Head of caudate nucleus (tissue), 42 donors: ENCODE measurements around the gene TSPAN13.
"Not testable (repeated sequence)": the region's sequence is repeated elsewhere in the genome, so short reads cannot be mapped to it uniquely, and the experiment has no call there.

Experiments used
- DNase-seq, 42 donors: peaks; one replicate each; pipeline versions ENCODE4 v3.0.0 to v3.0.0-alpha.2; 2020 to 2021; ENCODE audit warnings: mixed read lengths in 7 of 42
- intact Hi-C: fragments of 100-400 bp; cut with DNase I; formaldehyde crosslinking; loops from one replicate; pipeline ENCODE4 v1.15.0; 2022

The TSPAN13 gene

DNA sequence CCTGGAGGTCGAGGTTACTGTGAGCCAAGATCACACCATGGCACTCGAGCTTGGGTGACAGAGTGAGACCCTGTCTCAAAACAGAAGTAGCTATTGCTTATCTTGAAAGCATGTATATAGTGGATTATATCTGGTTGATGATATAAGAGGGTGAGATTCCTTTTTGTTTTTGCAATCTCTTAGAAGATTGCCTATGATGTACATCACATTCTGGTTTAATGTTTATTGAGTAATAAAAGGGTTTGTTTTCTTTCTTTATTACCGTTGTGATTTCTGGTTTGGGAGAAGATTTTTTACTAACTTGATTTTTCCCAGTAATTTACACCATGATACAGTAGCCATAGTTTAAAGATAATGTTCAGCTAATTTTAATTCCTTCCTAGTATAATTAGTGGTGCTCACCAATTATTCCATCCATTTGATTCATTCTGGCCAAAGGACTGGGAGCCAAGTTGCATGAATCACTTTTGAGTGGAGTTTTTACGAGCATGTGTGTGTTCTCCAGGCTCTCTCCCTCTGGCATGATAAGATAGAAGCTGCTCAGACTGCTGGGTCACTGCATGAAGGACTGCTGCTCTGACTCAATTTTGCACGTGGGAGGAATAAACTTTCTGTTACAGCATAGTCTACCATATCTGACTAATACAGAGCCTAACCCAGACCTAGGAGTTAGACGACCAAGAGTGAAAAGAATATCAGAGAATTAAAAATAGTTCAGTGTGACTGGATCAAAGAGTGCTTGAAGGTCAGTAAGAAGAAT is 13.5 kb upstream of the TSPAN13 start:
- intact Hi-C loops, result no loop called here
- DNase-seq, result no peak

DNA sequence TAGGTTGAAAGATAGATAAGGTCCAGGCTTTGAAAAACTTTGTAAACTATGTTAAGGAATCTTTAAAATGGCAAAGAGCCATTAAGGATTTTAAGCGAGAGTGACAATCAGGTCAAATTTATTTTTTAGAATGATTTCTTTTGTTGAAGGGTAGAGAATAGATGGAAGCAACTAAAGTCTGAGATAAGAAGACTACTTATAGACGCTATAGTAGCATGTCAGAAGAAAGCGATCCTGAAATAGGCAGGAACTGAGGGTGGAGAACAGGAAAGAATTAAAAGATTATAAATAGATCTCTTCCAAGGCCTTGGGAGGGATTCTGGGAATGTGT is 13.0 kb upstream of the TSPAN13 start:
- DNase-seq, result no peak
- intact Hi-C loops, result no loop called here

DNA sequence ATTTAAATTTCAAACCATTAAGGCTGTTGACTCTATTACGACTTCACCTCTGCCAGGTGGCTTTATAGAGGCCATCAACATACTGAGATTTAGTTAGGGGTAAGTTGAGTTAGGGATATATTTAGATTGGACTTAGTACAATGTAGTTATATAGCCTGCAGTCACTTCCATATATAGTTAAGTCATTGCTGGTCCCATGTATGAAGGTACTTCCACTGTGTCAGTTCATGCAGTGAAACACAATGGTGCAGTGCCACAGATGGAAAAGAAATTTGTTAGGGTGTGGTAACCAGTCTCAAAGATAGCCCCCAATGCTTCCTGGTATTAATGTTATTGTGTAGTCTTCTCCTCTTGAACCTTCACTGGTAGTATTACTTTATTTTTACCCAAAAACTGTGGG is 12.6 kb upstream of the TSPAN13 start:
- intact Hi-C loops, result no loop called here
- DNase-seq, result no peak

DNA sequence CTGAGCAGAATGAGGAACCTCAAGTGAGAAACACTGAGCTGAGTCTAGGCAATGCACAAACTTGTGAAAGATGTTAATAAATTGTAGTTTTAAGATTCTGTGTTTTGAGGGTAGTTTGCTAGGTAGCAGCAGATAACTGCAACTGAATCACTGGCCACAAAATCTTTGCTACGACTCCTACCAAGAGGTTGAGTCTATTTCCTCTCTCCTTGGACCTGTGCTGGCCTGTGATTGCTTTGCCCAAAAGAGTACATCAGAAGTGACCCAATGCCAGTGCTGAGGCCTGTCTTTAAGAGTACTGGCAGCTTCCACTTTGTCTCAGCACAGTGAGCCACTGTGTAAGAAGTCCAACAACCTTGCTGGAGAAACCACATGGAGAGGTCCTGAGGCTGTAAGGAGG is 11.9 kb upstream of the TSPAN13 start:
- DNase-seq, result no peak
- intact Hi-C loops, result no loop called here

DNA sequence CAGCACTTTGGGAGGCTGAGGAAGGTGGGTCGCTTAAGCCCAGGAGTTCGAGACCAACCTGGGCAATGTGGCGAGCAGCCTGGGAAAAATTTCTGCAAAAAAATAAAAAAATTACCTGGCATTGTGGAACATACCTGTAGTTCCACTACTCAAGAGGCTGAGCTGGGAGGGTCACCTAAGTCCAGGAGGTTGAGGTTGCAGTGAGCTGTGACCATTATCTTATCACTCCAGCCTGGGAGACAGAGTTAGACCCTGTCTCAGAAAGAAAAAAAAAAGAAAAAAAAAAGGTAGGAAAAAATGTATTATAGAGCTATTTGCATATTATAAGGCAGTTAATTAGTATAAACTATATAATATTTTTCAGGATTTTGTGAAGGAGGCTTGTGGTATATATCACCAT is 11.0 kb upstream of the TSPAN13 start:
- intact Hi-C loops, result no loop called here

DNA sequence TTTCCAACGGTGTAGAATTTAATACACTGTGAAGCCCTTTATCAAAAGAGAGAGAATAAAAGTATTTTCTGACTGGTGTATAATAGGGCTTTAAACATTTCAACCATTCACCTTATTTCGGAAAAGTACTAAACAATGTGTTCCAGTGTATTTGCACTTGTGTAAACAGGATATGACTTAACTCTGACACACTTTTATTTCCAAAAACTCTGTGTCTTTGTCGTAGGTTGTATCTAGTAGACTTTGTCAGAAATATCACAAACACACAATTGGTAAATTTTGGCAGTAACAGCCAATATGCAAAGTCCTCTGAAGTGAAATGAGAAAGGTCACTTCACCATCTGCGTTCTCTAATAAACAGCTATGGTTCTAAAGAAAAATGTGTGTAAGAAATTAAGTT is 10.3 kb upstream of the TSPAN13 start:
- DNase-seq, result no peak
- intact Hi-C loops, result no loop called here

More for the DNA sequence above, 11.0 kb upstream of the TSPAN13 start:
- no peak for DNase-seq

DNA sequence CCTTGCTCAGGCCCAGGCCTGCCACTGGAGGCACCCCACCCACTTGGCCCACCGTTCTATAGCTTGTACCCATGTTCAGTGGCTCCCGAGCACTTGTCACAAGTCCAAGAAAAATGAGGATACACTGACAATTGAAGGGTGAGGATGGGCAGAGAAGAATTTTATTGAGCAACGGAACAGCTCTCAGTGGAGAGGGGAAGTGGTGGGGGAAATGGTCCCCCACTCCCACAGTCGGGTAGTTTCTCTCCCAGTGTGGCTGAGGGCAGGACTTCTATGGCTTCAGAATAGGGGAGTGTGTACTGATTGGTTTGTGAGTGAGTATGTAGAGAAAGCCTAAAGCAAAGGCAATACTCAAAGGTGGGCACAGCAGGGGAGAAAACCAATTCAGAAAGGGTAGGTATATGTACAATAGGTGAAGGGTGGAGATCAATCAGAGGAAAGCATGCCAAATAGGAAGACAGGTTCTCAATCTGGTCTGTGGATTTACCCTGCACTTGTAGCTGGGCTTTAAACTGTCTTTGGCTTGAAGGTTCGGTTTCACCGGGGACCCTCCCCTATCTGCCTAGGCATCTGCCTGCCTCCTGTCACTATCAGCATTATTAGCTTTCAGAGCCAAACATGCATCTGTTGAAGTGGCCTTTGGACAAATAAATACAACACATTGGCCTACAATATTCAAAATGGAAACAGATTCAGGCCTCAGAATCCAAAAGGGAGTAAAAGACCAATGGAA is 8.9 kb upstream of the TSPAN13 start:
- intact Hi-C loops, result no loop called here
- DNase-seq, result no peak

DNA sequence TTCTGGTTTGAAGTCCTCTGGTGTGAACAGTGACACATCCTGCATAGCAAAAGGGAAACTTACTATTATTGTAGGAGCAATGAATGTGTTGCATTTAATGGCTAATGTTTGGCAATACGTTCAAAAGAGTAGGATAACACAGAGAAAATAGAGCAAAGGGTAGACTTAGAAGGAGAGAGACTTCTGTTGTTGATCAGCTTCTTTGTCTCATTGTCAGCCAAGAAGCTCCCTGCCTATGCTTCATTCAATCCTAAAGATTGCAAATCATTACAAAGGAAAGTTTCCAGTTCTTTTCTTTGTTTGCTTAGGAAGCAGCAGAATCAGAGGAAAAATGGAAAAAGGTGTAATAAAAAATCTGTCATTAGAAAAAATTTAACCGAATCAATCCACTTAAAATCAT is 7.9 kb upstream of the TSPAN13 start:
- intact Hi-C loops, result no loop called here
- no peak for DNase-seq

DNA sequence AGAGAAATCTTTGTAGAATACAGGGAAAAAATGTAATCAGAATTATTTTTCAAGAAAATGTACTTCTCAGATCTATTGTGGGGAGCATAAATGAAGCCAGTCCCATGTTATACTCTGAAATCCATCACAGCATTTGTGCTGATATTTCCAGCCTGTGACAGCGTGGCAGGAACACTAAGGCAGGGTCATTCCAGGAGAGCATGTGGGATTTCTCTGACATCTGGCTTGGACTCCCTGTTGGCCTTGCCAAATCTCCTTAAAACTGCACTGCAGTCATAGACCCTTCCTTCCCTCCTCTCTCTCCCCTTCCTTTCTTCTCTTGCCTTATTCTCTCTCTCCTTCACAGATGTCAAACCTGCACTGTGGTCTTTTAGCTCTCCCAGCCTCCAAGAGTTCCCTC is 6.5 kb upstream of the TSPAN13 start:
- intact Hi-C loops, result no loop called here
- DNase-seq, result no peak

DNA sequence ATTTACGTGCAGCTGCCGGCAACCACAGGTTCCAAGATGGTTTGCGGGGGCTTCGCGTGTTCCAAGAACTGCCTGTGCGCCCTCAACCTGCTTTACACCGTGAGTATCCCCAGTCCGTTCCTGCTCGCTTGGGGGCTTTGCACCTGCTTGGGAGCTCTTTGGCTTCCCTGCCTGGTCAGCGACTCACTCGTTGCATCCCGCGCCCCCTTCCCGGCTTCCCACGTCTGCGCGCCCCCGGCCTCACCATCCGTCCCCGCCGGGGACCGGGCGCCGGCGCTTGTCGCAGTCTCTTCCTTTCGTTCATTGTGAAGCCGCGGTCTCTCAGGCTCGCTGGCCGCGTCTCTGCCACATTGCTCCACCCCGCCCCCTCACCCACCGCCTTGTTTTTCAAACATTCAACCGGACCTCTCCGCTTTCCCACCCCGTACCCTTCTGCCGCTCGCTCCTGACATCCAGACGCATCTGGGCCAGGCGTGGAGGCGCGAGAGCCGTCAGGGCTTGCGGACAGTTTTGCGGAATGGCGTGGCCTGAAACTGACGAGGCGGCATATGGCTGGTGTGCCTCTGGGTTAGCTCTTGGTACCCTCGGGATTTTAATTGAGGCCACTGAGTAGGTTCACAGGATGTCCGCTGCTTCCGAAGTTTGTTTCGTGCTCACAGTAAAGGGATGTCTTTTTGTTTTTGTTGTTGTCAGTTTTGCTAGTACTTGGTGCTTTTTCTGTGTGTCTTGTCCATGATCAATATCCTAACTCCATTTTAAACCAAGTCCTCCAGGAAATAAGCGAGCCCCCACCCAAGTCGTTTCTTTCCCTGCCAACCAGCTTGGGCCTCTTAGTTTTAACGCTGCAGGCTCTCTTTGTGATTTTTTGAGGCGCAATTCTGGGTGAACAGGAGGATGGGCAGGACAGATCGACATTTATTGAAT is 639 bp downstream of the TSPAN13 start:
- DNase-seq, result peak in 39 of 42 donors; percentile 11 to 63 (median 35)
- intact Hi-C loops, result no loop called here

DNA sequence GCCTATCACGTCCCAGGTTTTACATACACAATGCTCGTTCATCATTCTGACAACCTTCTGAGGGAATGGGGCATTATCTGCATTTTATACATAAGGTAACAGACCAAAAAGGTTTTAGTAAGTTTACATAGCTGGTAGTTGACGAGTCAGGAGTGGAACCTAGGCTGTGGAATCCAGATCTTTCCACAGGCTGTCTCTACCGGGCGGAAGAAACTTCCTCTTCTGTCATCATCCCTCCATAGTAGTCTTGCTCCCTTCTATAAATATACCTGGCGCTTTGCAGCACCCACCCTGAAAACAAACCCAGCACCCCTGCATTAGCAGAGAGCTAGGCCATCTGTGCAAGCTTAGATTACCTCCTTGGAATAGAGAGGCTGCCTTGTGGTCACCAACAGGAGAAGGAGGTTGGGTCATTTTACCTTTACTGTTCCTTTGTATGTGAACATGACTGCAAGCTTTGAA is 1.3 kb downstream of the TSPAN13 start:
- intact Hi-C loops, result no loop called here
- DNase-seq, result peak in 10 of 42 donors; percentile 6 to 40 (median 16)

DNA sequence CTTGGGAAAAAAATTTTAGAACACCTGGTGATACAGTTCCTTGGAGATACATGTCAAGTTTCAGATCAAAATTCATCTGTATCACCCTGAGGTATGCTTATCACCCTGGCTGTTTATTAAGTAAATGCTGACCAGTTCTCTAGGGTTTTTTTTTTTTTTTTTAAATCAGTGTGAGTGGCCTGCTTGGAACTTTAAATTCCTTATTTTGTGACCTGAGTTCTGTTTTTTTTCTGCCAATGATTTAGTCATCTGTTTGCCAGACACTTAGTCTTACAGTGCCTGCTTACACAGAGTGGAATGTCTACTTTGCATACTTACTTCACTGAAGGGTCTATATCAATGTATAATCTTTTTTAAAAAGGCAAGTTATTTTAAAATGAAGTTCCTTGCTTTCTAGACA is 1.8 kb downstream of the TSPAN13 start:
- intact Hi-C loops, result no loop called here
- no peak for DNase-seq

DNA sequence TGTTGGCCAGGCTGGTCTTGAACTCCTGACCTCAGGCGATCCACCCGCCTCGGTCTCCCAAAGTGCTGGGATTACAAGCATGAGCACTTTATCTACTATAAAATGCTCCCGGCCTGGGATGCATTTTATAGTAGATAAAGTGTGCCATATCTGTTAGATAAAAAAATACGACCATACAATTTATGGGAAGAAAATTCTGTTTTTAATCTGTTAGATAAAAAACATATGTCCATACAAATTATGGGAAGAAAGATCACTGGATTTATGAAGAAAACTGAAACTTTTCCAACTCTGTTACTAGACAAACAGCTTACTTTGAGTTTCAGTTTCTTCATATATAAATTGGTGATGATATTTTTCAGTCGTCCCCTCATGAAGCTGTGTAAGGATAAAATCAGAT is 4.5 kb downstream of the TSPAN13 start:
- no peak for DNase-seq
- intact Hi-C loops, result no loop called here

DNA sequence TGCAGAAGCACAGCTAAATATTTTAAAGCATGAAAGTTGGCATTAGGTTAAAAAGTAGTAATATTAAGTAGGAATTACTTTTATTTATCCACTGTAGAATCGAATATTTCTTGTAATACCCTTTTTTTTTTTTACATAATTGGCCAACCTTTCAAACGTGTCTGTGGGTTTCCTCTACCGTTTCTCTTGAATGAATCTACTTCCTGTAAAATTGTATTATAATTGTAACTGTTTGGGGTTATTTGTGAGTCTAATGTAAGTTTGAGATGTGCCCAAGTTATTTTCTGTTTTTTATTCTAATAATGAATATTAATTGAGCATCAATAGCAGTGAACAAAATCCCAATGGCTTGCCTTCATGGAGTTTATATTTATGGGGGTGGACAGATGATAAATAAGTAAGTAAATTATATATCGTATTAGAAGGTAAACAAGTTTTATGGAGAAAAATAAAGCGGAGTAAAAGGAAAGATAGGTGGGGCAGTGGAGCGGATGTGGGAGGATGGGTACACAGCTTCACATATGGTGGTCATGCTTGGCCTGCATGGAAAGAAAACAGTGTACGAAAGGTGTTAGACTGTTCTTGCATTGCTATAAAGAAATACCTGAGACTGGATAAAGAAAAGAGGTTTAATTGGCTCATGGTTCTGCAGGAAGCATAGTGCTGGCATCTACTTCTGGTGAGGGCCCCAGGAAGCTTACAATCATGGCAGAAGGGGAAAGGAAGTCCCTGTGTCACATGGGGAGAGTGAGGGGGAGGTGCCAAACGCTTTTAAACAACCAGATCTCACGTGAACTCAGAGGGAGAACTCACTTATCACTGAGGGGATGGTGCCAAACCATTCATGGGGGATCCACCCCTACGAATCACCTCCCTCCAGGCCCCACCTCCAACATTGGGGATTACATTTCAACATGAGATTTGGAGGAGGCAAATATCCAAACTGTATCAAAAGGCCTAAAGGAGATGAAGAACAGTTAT is 5.4 kb downstream of the TSPAN13 start:
- DNase-seq, result no peak
- intact Hi-C loops, result no loop called here

DNA sequence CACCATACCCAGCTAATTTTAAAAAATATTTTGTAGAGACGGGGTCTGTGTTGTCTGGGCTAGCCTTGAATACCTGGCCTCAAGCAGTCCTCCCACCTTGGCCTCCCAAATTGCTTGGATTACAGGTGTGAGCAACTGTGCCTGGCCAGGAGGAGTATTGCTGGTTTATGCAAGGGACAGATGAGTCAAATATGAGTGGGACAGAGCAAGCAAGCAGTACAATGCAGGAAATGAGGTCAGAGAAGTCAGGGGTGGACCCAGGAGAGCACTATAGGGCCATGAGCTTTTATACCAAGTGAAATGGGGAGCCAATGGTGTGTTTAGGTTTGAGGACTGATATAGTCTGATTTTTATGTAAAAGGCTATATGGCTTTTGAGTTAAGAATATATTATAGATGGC is 6.3 kb downstream of the TSPAN13 start:
- intact Hi-C loops, result no loop called here
- no peak for DNase-seq

DNA sequence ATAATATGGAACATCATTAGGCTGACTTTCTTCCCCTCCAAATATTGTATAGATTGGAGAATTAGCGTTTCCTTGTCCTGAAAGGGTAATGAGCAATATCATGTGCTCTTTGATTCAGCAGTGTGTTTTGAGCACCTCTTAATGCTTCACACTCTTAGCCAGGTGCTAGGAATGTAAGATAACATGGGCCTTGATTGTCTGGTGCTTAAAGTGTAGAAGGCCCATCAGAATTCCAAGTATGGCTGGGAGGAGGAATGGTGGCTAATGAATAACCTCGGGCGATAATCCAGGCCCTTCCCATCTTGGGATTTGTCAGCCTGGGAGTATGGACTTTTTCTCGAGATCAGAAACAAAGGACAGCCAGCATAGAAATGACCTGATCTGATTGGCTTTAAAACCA is 8.6 kb downstream of the TSPAN13 start:
- intact Hi-C loops, result no loop called here
- DNase-seq, result no peak

DNA sequence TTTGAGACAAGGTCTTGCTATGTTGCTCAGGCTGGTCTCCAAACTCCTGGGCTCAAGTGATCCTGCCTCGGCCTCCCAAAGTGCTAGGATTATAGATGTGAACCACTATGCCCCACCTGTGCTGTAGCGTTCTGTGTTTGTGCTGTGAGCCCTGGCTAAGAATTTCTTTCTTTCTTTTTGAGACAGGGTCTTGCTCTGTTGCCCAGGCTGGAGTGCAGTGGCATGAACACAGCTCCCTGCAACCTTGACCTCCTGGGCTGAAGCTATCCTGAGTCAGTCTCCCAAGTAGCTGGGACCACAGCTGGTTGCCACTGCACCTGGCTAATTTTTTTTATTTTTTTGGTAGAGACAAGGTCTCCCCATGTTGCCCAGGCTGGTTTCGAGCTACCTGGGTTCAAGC is 11.4 kb downstream of the TSPAN13 start:
- intact Hi-C loops, result no loop called here
- DNase-seq, result no peak

DNA sequence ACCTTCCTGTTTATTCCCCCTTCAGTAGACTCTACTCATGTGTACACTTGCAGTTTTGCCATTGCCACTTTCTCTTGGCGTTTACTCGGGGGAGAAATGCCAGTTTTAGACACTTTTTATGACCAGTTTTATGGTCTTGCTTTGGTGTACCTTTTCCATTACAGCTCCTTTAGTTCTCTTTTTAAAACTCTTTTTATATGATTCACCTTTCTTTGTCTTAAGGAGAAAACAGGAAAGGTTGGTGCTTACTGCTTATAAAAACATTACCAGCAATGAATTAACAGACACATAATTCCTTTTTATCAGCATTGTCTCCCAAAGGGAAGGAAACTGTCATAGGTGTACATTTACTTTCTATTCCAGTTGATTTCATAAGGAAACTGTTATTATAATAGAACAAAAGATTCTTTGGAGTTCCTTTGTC is 11.9 kb downstream of the TSPAN13 start:
- intact Hi-C loops, result no loop called here
- DNase-seq, result no peak

DNA sequence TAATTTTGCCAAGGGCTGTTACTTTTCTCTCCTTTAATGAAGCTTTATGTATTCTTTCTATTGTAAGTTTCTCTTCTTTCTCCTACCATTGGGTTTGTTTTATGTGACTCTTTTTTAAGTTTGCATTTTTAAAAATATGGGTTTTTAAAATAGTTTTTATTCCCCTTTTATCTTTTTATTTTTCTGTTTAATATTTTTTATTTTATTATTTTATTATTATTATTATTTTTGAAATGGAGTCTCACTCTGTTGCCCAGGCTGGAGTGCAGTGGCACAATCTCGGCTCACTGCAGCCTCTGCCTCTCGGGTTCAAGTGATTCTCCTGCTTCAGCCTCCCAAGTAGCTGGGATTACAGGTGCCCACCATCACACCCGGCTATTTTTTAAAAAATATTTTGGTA is 16.4 kb downstream of the TSPAN13 start:
- intact Hi-C loops, DNase-seq: not testable (repeated sequence)
